A673 (cell line): ENCODE data around the gene IFT27. TPM values are rescaled to one million over a fixed set of nuclear protein-coding genes. Genes with fewer than 3 reads are reported as not detected.

ENCODE experiments used
- BruUV-seq: library from RNA; stranded (reverse); fragments of 400-500 nt; replicated peaks from 2 replicates; lab custom pipeline; 2021; lab: Mats Ljungman, UMichigan
- CTCF ChIA-PET: fragments of 300-600 bp; sonication (Branson Sonifier 250); formaldehyde crosslinking; loops from one replicate; lab custom pipeline; 2022; ENCODE audit warnings: antibody characterized with exemption; lab: Charles Lee
- POLR2A ChIA-PET: fragments of 300-600 bp; sonication (Branson Sonifier 250); formaldehyde crosslinking; loops from one replicate; lab custom pipeline; 2022; ENCODE audit warnings: antibody characterized with exemption; ENCODE audit not compliant: low non-redundant PET; lab: Charles Lee
- DNase-seq: peaks from one replicate; pipeline ENCODE4 v3.0.0-alpha.2; 2015; ENCODE audit warnings: low spot score
- H3K27ac ChIP-seq: fragments of 200-600 bp; sonication (generic); 2 replicates; pipeline ENCODE4 v1.5.1; 2016; ENCODE audit warnings: mixed run types, low read depth, mild to moderate bottlenecking, mixed read lengths, antibody characterized with exemption, low read length; ENCODE audit not compliant: poor library complexity, severe bottlenecking
- H3K27me3 ChIP-seq: fragments of 200-600 bp; sonication (generic); replicated peaks from 2 replicates; pipeline ENCODE4 v1.6.1; 2017; ENCODE audit warnings: mixed run types, low read depth, mild to moderate bottlenecking, mixed read lengths, antibody characterized with exemption, low read length; ENCODE audit not compliant: insufficient read depth, poor library complexity
- H3K36me3 ChIP-seq: fragments of 200-600 bp; sonication (generic); 2 replicates; pipeline ENCODE4 v1.6.1; 2016; ENCODE audit warnings: mixed run types, mild to moderate bottlenecking, mixed read lengths, antibody characterized with exemption, low read length; ENCODE audit not compliant: insufficient read depth, poor library complexity, severe bottlenecking
- H3K4me1 ChIP-seq: fragments of 200-600 bp; sonication (generic); 2 replicates; pipeline ENCODE4 v1.6.1; 2017; ENCODE audit warnings: mixed run types, mild to moderate bottlenecking, mixed read lengths, antibody characterized with exemption, low read length; ENCODE audit not compliant: insufficient read depth, poor library complexity, severe bottlenecking
- H3K4me3 ChIP-seq: fragments of 200-600 bp; sonication (generic); 2 replicates; pipeline ENCODE4 v1.5.1; 2016; ENCODE audit warnings: low read depth, mixed run types, mild to moderate bottlenecking, mixed read lengths, low read length; ENCODE audit not compliant: poor library complexity, severe bottlenecking
- H3K9me3 ChIP-seq: fragments of 200-600 bp; sonication (generic); 2 replicates; pipeline ENCODE4 v1.6.1; 2016; ENCODE audit warnings: mixed run types, low read depth, mild to moderate bottlenecking, mixed read lengths, antibody characterized with exemption, low read length; ENCODE audit not compliant: poor library complexity, severe bottlenecking
- CTCF ChIP-seq: fragments of 300-800, 200-600 bp; sonication (generic); conservative IDR thresholded peaks from 2 replicates; pipeline ENCODE4 v1.5.1; 2017; ENCODE audit warnings: low read depth, mild to moderate bottlenecking, antibody characterized with exemption, low read length, moderate library complexity, mixed read lengths
- EZH2 ChIP-seq: fragments of 200-600 bp; sonication (generic); IDR thresholded peaks from 2 replicates; pipeline ENCODE4 v1.6.1; 2017; ENCODE audit warnings: borderline replicate concordance, low read depth, mild to moderate bottlenecking, mixed read lengths, antibody characterized with exemption, low read length; ENCODE audit not compliant: poor library complexity, severe bottlenecking
- intact Hi-C: fragments of 100-400 bp; cut with micrococcal nuclease; formaldehyde crosslinking; loops from one replicate; pipeline ENCODE4 v1.10.0; 2022; ENCODE audit not compliant: unreplicated experiment
- total RNA-seq: library from RNA; stranded (reverse); gene quantifications from 2 replicates; pipeline ENCODE4 v1.2.3, GENCODE V29; 2021

The IFT27 gene
- total RNA-seq, 1 experiment from 2014 or later: 24.9 TPM

- Histone ChIP-seq H3K4me3 (no peak overlapping the region), H3K9me3 (no peaks in the 10 kb centered on the region), H3K27me3 (peaks cover 30% of the 10 kb centered on the region), H3K36me3 (no peaks in the 10 kb centered on the region), H3K27ac (no peak overlapping the region), H3K4me1 (no peaks in the 10 kb centered on the region)
- ChIA-PET CTCF (no interaction called here), POLR2A (no interaction called here)
- BruUV-seq: no TSS peak
- DNase-seq: no peak
- TF ChIP-seq EZH2 (no peak), CTCF (no peak)
- intact Hi-C loops: no loop called here
Measured at GRCh38 chr22:36753916-36754315, 22.0 kb downstream of the IFT27 start.

GRCh38 chr22:36753120-36753802, 22.7 kb downstream of the IFT27 start:
- ChIA-PET CTCF (no interaction called here), POLR2A (no interaction called here)
- H3K36me3 ChIP-seq: no peaks in the 10 kb centered on the region
- no TSS peak for BruUV-seq
- H3K27ac ChIP-seq: no peak overlapping the region
- H3K4me3 ChIP-seq: no peak overlapping the region
- intact Hi-C loops: no loop called here
- no peaks in the 10 kb centered on the region for H3K4me1 ChIP-seq
- no peak for DNase-seq
- H3K27me3 ChIP-seq: peaks cover 30% of the 10 kb centered on the region
- TF ChIP-seq EZH2 (no peak), CTCF (no peak)
- H3K9me3 ChIP-seq: no peaks in the 10 kb centered on the region

- no peaks in the 10 kb centered on the region for H3K36me3 ChIP-seq
- intact Hi-C loops: no loop called here
- TF ChIP-seq EZH2 (no peak), CTCF (no peak)
- H3K27me3 ChIP-seq: no peaks in the 10 kb centered on the region
- no peaks in the 10 kb centered on the region for H3K9me3 ChIP-seq
- ChIA-PET POLR2A (no interaction called here), CTCF (no interaction called here)
- H3K4me3 ChIP-seq: no peak overlapping the region
- no TSS peak for BruUV-seq
- DNase-seq: no peak
- no peaks in the 10 kb centered on the region for H3K4me1 ChIP-seq
- H3K27ac ChIP-seq: no peak overlapping the region
Measured at GRCh38 chr22:36746375-36746970, 29.4 kb downstream of the IFT27 start.
